ENCODE measurements around the gene TMPRSS11A. TPM values are rescaled to one million over a fixed set of nuclear protein-coding genes. Genes with fewer than 3 reads are reported as not detected.

The TMPRSS11A gene
- total and polyA plus RNA-seq, 2 of the 8 experiments (the other 6 are each of a cell fraction or from before 2014, with no cell fraction given): not detected

DNA sequence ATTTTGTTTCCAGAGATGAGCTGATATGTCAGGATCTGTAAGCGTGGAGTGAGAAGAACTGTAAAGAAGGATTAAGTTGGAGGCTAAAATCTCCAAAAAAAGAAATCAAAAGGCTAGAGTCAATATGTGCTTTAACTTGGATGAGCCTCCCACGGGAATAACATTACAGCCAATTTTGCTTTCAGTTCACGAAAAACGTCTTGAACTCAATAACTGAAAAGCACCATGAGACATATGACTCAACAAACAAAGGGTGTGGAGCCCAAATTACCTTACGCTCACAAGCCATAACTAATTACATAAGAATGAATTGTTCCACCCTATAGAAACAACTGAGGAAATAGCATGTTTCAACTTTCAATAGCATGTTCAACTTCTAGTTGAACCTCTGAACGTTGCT is 101.8 kb downstream of the TMPRSS11A start:
- no peak overlapping the region for H2BK12ac ChIP-seq (ENCODE audit: low read depth, low read length)
- DNase-seq (ENCODE audit: low read depth in 1 of 2, low spot score in 2 of 2): no peak
- H2BK5ac ChIP-seq (ENCODE audit: low read depth, low read length): no peak overlapping the region
- H4K8ac ChIP-seq (ENCODE audit: extremely low read depth, insufficient read depth, low read length): no peak overlapping the region
- 89% methylated on average over 6 of the region's 6 CpGs; no CpG with 5 or more reads in 1 of the 2 experiments for WGBS, 2 experiments (ENCODE audit: extremely low coverage in 1 of 2, insufficient coverage in 1 of 2, insufficient read length in 1 of 2, insufficient replicate concordance in 2 of 2, low coverage in 1 of 2, low lambda C conversion rate in 2 of 2, missing lambda C conversion rate in 1 of 2)
- no peak overlapping the region for H3K9ac ChIP-seq (replicated peaks in 1 of 4; ENCODE audit: extremely low read depth in 1 of 4, low read depth in 3 of 4, low read length in 3 of 4)
- H4K20me1 ChIP-seq (replicated peaks in 1 of 2; ENCODE audit: control insufficient read depth in 1 of 2, insufficient read depth in 2 of 2, low read length in 2 of 2): no peaks in the 10 kb centered on the region
- H3K79me1 ChIP-seq (ENCODE audit: low read depth, low read length): no peaks in the 10 kb centered on the region
- no peak overlapping the region for H3K4ac ChIP-seq (replicated peaks; ENCODE audit: insufficient read length, low read depth, low read length)
- H3K4me3 ChIP-seq (ENCODE audit: extremely low read depth in 1 of 4, insufficient read depth in 2 of 4, low read depth in 3 of 4, low read length in 4 of 4): no peak overlapping the region
- no peak overlapping the region for H3K56ac ChIP-seq (replicated peaks; ENCODE audit: insufficient read length, low read depth, low read length)
- H3K23ac ChIP-seq (ENCODE audit: insufficient read length): no peak overlapping the region
- no peak overlapping the region for H2AFZ ChIP-seq (ENCODE audit: low read length)
- no peak overlapping the region for H3K4me2 ChIP-seq (ENCODE audit: insufficient read depth in 1 of 2, low read depth in 2 of 2, low read length in 2 of 2)
- H3K27me3 ChIP-seq (replicated peaks in 1 of 4; ENCODE audit: control insufficient read depth in 3 of 4, extremely low read depth in 1 of 4, insufficient read depth in 3 of 4, low read length in 3 of 4): no peaks in the 10 kb centered on the region
- H2BK15ac ChIP-seq (ENCODE audit: low read length): no peak overlapping the region
- no peak overlapping the region for H3K18ac ChIP-seq (ENCODE audit: extremely low read depth, low read length)
- H2BK20ac ChIP-seq (ENCODE audit: low read length): no peak overlapping the region
- ChIA-PET POLR2A (ENCODE audit: partially characterized antibody) (no interaction called here), CTCF (ENCODE audit: partially characterized antibody) (interaction anchor here (1.5 kb wide), 1 partner anchor 50 kb away, joined by 7 read pairs; no protein-coding TSS in a partner anchor)
- no peak overlapping the region for H2BK120ac ChIP-seq (replicated peaks; ENCODE audit: low read depth, low read length)
- H3K14ac ChIP-seq (ENCODE audit: insufficient read length): no peak overlapping the region
- H3K36me3 ChIP-seq (ENCODE audit: control insufficient read depth in 2 of 4, insufficient read depth in 4 of 4, low read length in 3 of 4): no peaks in the 10 kb centered on the region
- no peak overlapping the region for H2AK5ac ChIP-seq (ENCODE audit: low read depth, low read length)
- no peaks in the 10 kb centered on the region for H3K23me2 ChIP-seq (ENCODE audit: low read depth, low read length)
- FAIRE-seq: no peak
- no peak overlapping the region for H4K5ac ChIP-seq (ENCODE audit: insufficient read length, low read depth, low read length)
- no peaks in the 10 kb centered on the region; a peak in 1 of 7 replicates for H3K4me1 ChIP-seq (replicated peaks in 1 of 4; ENCODE audit: control insufficient read depth in 3 of 4, insufficient read depth in 4 of 4, low read length in 3 of 4)
- H3K79me2 ChIP-seq (ENCODE audit: control insufficient read depth in 1 of 2, insufficient read depth in 2 of 2, low read length in 2 of 2): no peaks in the 10 kb centered on the region
- no peaks in the 10 kb centered on the region for H3K9me3 ChIP-seq (ENCODE audit: insufficient read depth in 2 of 2, low read depth in 1 of 2, low read length in 1 of 2)
- no peak overlapping the region for H3K27ac ChIP-seq (ENCODE audit: low read depth, low read length)
- no peak overlapping the region for H4K91ac ChIP-seq (replicated peaks; ENCODE audit: insufficient read length, low read length)
- no peak for TF ChIP-seq SP1 (IDR thresholded peaks at IDR 0.05; ENCODE audit: low read depth, low read length)
- no peak for TF ChIP-seq ASH2L (IDR thresholded peaks at IDR 0.05; ENCODE audit: low read length)
- no peak for TF ChIP-seq RAD21 (IDR thresholded peaks at IDR 0.05 in 1 of 2, conservative IDR thresholded peaks at IDR 0.05 in 1 of 2; ENCODE audit: low read depth in 2 of 2, low read length in 2 of 2)
- TF ChIP-seq EZH2 (IDR thresholded peaks at IDR 0.05; ENCODE audit: low read depth, low read length, severe bottlenecking): no peak
- TF ChIP-seq SIRT6 (IDR thresholded peaks at IDR 0.05; ENCODE audit: low read length): no peak
- TF ChIP-seq KDM1A (IDR thresholded peaks at IDR 0.05; ENCODE audit: borderline replicate concordance, low read length): no peak
- no peak for TF ChIP-seq TEAD4 (IDR thresholded peaks at IDR 0.05; ENCODE audit: low read depth, low read length)
- no peak for TF ChIP-seq RBBP5 (IDR thresholded peaks at IDR 0.05; ENCODE audit: borderline replicate concordance, low read depth, low read length)
- no peak for TF ChIP-seq SP2 (IDR thresholded peaks at IDR 0.05; ENCODE audit: low read length)
- TF ChIP-seq, protein P1, sequence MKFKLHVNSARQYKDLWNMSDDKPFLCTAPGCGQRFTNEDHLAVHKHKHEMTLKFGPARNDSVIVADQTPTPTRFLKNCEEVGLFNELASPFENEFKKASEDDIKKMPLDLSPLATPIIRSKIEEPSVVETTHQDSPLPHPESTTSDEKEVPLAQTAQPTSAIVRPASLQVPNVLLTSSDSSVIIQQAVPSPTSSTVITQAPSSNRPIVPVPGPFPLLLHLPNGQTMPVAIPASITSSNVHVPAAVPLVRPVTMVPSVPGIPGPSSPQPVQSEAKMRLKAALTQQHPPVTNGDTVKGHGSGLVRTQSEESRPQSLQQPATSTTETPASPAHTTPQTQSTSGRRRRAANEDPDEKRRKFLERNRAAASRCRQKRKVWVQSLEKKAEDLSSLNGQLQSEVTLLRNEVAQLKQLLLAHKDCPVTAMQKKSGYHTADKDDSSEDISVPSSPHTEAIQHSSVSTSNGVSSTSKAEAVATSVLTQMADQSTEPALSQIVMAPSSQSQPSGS (IDR thresholded peaks at IDR 0.05; ENCODE audit: low read length): no peak
- TF ChIP-seq HDAC6 (IDR thresholded peaks at IDR 0.05; ENCODE audit: low read depth, low read length): no peak
- no peak for TF ChIP-seq BACH1 (IDR thresholded peaks at IDR 0.05; ENCODE audit: low read length)

All from H1 (cell line).